HepG2 (cell line): ENCODE measurements around the gene PRAMEF12.

Source experiments
- EHMT2 ChIP-seq: fragments of 200-600 bp; sonication (generic); IDR thresholded peaks from 2 replicates; pipeline ENCODE4 v1.7.0; 2017; ENCODE audit warnings: antibody characterized with exemption, low read depth, low read length, borderline replicate concordance
- KAT7 ChIP-seq: IDR thresholded peaks from 2 replicates; pipeline ENCODE4 v1.6.1; 2018; ENCODE audit warnings: borderline replicate concordance, missing compliant biosample characterization
- TCF7L2 ChIP-seq: IDR thresholded peaks from 2 replicates; pipeline ENCODE4 v1.6.1; 2011; ENCODE audit warnings: mild to moderate bottlenecking, low read depth, low read length, moderate library complexity
- ZSCAN29 ChIP-seq: sonication (generic); formaldehyde crosslinking; conservative IDR thresholded peaks from 2 replicates; pipeline ENCODE4 v1.4.0; 2020; ENCODE audit warnings: mild to moderate bottlenecking, missing genetic modification reagents
- TF ChIP-seq, protein P1 (sequence below): IDR thresholded peaks from 2 replicates; pipeline ENCODE4 v1.6.1; 2016
- TF ChIP-seq, protein P2 (sequence below): sonication (generic); formaldehyde crosslinking; IDR thresholded peaks from 2 replicates; pipeline ENCODE4 v1.5.0; 2020; ENCODE audit warnings: mild to moderate bottlenecking, missing genetic modification reagents, moderate library complexity
- TF ChIP-seq, protein P3 (sequence below): sonication (generic); formaldehyde crosslinking; IDR thresholded peaks from 2 replicates; pipeline ENCODE4 v1.4.0; 2020; ENCODE audit warnings: missing genetic modification reagents
- TF ChIP-seq, protein P4 (sequence below): sonication (generic); formaldehyde crosslinking; IDR thresholded peaks from 2 replicates; pipeline ENCODE4 v1.8.0; 2022; ENCODE audit warnings: missing genetic modification reagents, mild to moderate bottlenecking, moderate library complexity, borderline replicate concordance

DNA sequence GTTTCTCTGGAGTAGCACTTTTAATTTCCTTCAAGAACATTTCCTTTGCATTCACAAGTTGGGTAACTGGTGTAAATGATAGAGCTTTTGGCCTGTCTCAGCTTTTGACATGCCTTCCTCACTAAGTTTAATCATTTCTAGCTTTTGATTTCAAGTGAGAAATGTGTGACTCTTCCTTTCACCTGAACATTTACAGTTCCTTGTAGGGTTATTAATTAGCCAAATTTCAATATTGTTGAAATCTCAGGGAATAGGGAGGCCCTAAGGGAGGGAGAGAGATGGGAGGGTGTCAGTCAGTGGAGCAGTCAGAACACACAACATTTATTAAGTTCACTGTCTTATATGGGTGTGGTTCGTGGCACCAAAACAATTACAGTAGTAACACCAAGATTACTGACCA lies 43.4 kb upstream of the PRAMEF12 start:
- TF ChIP-seq ZSCAN29 (CRISPR knock-in tag) (no peak), EHMT2 (no peak), TCF7L2 (no peak), KAT7 (no peak)
- TF ChIP-seq, protein P1, sequence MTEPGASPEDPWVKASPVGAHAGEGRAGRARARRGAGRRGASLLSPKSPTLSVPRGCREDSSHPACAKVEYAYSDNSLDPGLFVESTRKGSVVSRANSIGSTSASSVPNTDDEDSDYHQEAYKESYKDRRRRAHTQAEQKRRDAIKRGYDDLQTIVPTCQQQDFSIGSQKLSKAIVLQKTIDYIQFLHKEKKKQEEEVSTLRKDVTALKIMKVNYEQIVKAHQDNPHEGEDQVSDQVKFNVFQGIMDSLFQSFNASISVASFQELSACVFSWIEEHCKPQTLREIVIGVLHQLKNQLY (CRISPR knock-in tag): no peak
- TF ChIP-seq, protein P2, sequence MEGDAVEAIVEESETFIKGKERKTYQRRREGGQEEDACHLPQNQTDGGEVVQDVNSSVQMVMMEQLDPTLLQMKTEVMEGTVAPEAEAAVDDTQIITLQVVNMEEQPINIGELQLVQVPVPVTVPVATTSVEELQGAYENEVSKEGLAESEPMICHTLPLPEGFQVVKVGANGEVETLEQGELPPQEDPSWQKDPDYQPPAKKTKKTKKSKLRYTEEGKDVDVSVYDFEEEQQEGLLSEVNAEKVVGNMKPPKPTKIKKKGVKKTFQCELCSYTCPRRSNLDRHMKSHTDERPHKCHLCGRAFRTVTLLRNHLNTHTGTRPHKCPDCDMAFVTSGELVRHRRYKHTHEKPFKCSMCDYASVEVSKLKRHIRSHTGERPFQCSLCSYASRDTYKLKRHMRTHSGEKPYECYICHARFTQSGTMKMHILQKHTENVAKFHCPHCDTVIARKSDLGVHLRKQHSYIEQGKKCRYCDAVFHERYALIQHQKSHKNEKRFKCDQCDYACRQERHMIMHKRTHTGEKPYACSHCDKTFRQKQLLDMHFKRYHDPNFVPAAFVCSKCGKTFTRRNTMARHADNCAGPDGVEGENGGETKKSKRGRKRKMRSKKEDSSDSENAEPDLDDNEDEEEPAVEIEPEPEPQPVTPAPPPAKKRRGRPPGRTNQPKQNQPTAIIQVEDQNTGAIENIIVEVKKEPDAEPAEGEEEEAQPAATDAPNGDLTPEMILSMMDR (CRISPR knock-in tag): no peak
- TF ChIP-seq, protein P3, sequence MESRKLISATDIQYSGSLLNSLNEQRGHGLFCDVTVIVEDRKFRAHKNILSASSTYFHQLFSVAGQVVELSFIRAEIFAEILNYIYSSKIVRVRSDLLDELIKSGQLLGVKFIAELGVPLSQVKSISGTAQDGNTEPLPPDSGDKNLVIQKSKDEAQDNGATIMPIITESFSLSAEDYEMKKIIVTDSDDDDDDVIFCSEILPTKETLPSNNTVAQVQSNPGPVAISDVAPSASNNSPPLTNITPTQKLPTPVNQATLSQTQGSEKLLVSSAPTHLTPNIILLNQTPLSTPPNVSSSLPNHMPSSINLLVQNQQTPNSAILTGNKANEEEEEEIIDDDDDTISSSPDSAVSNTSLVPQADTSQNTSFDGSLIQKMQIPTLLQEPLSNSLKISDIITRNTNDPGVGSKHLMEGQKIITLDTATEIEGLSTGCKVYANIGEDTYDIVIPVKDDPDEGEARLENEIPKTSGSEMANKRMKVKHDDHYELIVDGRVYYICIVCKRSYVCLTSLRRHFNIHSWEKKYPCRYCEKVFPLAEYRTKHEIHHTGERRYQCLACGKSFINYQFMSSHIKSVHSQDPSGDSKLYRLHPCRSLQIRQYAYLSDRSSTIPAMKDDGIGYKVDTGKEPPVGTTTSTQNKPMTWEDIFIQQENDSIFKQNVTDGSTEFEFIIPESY (CRISPR knock-in tag): no peak
- TF ChIP-seq, protein P4, sequence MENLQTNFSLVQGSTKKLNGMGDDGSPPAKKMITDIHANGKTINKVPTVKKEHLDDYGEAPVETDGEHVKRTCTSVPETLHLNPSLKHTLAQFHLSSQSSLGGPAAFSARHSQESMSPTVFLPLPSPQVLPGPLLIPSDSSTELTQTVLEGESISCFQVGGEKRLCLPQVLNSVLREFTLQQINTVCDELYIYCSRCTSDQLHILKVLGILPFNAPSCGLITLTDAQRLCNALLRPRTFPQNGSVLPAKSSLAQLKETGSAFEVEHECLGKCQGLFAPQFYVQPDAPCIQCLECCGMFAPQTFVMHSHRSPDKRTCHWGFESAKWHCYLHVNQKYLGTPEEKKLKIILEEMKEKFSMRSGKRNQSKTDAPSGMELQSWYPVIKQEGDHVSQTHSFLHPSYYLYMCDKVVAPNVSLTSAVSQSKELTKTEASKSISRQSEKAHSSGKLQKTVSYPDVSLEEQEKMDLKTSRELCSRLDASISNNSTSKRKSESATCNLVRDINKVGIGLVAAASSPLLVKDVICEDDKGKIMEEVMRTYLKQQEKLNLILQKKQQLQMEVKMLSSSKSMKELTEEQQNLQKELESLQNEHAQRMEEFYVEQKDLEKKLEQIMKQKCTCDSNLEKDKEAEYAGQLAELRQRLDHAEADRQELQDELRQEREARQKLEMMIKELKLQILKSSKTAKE (CRISPR knock-in tag): no peak
